HUDEP-2 (cell line): ENCODE data around the gene OTOP1.
A peak's percentile ranks its signal among the peaks of the same experiment; 100 is the strongest.
"Not testable (repeated sequence)": the region's sequence is repeated elsewhere in the genome, so short reads cannot be mapped to it uniquely, and the experiment has no call there.

ENCODE experiments used
- DNase-seq, 76 experiments: peaks; one replicate each; lab custom pipeline; 2025; ENCODE audit not compliant: unreplicated experiment in 76 of 76; lab: John Stamatoyannopoulos, UW

The OTOP1 gene

DNA sequence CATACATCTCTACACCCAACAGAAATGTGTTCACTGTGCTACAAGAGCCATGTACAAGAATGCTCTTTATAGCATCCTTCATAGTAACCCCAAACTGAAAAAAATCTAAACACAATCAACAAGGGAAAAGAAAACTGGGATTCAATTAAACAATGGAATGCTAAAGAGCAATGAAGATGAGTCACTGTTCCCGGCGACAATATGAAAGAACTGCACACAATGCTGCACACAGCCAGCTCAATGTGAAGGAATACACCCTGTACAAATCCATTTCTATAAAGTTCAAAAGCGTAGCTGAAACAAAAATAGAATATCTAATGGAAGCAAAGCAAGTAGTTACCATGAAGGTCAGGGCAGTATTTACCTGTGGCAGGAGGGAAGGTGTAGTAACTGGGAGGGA lies 12.8 kb upstream of the OTOP1 start:
- not testable (repeated sequence) for DNase-seq

DNA sequence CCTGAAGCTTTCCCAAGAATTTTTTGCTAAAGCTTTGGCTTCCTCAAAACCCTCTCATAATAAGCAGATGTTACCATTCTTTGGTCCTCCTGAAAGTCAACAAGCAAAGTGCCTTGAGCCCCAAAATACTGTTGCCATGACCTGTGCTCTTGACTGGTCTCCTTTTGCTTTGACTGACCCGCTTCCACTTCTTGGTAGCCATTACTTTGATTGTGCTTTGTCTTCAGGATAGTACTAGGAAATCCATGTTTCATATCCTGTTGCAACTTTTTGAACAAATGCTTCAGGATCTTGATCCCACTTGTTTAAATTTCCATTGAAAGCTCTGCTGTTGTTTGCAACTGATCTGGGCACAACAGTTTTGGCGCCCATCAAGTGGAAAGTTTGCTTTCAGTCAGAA lies 6.9 kb upstream of the OTOP1 start:
- no peak for DNase-seq

DNA sequence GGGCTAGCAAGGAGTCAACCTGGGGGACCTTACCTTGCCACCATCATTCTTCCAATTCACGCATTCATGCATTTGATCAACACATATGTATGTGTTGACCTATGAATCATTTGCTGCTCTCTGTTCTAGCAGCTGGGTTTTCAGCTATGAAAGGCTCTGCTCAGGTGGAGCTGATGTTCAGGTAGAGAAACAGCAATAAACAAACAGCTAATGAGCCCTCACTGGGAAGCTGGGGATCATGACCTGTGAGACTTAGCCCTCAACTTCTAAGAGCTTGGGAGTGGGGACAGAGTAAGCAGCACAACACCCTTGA lies 1.6 kb upstream of the OTOP1 start:
- no peak for DNase-seq

DNA sequence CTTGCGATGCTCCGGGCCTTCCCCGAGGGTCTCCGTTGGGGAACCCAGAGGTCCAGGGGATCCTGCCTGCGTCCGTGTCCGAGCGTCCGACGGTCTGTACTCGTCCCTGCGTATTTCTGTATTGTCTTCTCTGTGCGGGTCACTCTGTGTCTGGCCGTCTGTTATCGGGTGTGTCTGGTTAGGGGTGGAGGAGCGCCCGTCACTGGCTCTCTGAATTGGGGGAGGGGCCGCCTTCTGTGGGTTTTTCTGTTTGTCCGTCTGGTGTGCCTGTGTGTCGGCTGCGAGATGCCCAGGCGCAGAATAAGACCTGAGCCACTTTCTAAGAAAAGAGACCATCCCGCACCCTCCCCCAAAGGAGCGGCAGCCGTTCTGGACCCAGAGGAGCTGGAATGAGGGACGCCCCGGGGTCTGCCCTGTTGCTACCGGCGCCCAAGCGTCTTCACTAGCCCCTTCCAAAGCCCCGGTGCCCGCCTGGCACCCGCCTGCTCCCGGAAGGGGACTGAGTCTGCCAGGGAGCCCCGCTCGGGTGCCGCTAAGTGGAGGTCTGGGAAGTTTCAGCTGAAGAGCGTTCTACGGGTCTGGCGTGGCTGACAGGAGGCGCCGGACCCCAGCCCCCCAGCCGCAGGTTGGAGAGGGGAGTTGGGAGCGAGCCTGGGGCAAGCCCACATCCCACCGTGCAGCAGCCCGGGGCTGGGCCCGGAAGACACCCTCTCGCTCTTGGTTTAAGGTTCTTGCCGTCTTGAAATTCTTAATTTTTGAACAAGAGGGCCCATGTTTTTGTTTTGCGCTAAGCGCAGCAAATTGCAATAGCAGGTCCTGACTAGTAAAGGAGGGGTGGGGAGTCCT lies 1.0 kb upstream of the OTOP1 start:
- DNase-seq, result peak in 1 of 76 experiments; percentile 10

DNA sequence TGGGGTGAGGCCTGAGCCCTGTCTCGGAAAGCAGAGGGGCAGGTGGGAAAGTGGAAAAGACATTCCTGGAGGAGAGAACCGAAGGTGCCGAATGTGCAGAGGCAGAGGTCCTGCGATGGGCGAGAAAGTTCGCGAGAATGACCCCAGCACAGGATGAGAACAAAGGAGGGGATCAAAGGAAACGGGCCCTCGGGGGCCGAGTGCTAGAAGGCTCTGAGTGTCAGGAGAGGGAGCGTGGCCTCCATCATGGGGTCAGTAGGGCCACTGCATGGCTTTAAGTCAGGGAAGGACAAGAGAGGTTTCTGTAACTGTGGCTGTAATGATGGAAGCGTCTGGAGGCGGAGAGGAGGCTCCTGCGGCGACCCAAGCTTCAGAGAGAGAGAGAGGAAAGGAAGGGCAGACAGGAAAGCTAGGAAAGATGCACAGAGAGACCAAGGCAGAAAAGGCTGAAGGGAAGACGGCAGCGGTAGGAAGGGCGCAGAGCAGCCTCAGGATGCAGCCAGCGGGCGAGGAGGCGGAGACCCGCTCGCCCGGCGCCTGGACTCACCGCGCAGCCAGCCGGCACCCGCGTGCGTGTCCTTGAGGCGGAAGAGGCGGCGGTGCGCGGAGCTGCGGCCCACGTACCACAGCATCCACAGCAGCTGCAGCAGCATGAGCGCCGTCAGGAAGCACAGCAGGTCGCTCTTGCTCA lies 669 bp downstream of the OTOP1 start:
- DNase-seq, result no peak

- DNase-seq, result no peak
Observed at GRCh38 chr4:4217113-4217512, 9.6 kb downstream of the OTOP1 start.

DNA sequence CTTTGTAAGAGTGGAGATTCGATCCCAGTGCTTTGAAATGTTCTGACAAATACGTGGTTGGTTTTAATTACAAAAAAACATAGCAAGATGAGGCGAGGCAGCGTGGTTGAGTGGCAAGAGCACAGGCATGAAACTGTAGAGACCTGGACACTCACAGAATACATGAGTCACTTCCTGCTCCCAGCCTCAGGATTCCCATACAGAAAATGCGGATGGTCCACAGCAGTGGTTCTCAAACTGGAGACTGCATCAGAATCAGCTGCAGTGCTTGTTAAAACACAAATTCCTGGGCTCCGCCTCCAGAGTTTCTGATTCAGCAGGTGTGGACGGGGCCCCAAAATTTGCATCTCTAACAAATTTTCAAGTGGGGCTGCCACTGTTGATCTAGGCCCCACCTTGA lies 10.1 kb downstream of the OTOP1 start:
- no peak for DNase-seq

DNA sequence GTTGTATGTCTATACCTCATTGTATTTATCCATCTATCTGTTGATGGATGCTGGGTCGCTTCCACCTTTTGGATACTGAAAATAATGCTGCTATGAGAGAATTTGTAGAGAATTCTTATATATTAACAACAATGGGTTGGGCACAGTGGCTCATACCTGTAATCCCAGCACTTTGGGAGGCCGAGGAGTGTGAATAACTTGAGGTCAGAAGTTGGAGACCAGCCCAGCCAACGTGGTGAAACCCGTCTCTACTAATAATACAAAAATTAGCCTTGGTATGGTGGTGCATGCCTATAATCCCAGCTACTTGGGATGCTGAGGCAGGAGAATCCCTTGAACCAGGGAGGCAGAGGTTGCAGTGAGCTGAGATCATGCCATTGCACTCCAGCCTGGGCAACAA lies 13.1 kb downstream of the OTOP1 start:
- DNase-seq, result not testable (repeated sequence)

- DNase-seq, result no peak
Observed at GRCh38 chr4:4206204-4206603, 20.5 kb downstream of the OTOP1 start.

DNA sequence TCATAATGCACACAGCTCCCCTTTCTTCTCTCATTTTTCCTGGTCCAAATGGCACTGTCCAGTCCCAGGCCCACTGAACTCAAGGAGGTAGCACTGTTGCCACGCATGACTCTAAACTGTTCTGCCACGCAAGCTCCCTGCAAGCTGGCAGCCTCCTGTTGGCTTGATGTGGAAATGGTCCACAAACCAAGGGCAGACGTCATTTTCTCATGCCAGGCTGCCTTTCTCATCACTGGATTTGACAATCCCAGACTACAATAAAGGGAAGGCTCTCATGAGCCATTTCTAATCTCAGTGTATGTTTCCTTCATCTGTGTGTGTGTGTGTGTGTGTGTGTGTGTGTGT lies 22.4 kb downstream of the OTOP1 start:
- DNase-seq, result no peak

DNA sequence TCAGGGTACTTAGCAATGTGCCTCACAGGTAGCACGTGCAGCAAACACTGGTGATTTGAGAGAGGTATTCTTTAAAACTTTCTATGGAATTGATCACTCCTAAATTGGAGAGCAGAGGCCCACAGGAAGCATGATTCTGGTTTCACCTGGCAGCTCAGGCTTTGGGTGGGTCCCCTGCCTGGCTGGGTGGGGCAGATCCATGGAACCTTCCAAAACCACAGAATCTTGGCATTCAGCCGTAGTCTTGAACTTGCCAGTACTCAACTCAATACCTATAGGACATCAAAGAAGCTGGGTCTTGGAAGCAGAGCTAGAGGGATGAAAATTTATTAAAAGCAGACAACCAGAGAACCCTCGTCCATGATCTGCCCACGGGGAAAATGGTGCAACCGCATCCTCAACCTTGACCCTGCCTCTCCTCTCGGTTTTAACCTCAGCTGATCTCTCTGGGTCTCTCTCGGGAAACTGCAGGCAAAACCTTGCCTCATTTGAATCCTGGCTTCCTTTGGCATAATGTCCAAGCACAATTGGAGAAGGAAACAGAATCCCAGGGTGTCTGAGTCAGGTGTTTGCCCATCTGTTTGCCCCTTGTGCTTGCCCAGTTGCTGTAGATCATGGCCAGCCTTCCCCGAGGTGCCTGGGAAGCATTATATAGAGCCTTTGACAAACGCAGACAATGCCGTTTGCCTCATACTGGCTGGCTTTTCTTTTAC lies 22.9 kb downstream of the OTOP1 start:
- no peak for DNase-seq

DNA sequence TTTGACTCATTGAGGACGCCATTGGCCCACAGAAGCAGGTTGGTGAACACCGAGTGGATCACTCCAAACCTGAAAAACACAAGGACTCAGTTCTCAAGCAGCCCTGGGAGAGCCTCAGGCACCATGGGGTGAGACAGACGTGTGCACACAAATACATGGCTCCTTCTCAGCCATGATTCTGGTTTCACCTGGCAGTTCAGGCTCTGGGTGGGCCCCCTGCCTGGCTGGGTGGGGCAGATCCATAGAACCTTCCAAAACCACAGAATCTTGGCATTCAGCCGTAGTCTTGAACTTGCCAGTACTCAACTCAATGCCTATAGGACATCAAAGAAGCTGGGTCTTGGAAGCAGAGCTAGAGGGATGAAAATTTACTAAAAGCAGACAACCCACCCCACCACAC lies 24.2 kb downstream of the OTOP1 start:
- no peak for DNase-seq

DNA sequence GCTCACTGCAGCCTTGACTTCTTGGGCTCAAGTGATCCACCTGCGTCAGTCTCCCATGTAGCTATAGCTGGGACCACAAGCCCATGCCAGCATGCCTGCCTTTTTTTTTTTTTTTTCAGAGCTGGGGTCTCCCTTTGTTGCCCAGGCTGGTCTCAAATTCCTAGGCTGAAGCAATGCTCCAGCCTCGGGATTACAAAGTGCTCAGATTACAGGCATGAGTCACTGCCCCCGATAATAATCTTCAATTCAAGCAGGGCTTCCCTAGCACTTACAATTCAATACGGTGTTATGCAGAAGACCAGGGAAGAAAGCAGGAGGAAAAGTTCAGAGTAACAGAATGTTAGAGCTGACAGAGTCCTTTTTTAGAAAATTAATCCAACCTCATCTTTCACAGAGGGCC lies 26.1 kb downstream of the OTOP1 start:
- DNase-seq, result no peak

DNA sequence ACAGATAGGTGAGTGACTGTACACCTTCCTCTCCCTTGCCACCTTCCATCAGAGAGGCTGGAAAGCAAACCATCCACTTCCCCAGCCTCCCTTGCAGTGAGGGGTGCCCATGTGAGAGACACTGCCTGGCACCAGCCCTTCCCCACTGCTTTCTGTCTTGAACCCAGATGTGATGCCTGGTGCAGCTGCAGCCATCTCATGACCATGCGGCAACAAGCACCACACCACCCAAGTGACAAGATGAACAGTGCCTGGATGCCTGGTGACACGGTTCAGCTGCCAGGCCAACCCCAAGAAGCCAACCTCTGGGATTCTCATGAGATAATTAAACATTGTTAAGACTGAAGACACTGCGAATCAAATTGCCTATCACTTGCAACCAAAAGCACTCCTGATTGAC lies 31.4 kb downstream of the OTOP1 start:
- no peak for DNase-seq

DNA sequence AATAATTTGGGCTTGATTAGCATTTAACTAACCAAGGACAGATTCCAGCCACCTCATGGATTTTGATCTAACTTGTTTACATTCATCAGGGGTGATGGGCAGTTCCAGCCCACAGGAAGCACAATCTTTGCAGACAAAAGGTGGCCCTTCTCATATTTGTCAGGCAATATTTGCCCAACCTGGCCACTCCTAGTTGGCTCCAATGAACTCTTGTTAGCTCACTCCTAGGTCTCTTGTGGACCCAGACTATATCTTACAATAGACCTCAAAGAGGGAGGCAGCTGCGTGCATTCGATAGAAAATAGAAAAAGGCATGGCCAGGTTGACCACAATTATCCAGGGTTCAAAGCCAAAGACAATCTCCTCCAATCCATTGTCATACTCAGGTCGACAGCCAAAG lies 38.2 kb downstream of the OTOP1 start:
- not testable (repeated sequence) for DNase-seq

- DNase-seq, result no peak
Observed at GRCh38 chr4:4185528-4185927, 41.2 kb downstream of the OTOP1 start.

DNA sequence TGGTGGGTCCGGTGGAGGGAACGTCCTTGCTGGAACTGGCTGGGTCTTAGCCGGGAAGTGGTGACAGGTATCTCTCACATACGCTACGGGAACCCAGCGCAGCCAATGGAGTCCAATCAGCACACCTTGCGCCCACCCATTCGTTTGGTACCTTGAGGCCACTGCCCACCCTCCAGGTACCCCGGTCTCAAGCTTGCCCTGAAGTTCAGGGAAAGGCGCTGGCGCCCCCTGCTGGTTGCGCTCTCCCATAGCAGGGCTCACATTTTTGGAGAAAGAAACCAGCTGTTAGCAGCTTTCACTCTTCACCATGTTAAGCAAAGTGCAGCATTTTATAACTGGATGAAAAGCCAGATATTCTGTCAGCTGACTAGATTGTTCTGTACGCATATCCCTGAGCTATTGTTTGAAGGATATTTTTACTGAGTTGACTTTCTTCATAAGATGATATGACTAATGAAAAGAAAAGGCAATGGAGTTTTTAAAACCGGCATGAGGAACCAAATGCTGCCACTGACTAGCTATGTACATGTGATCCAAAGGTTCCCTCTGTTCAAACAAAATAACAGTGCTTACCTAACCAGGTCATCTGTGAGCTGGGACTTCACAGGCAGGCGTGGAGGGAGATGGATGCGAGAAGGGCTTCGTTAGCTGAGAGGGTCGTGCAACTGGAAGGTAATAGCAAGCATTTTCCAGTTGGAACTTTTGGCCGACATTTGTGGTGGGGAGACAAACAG lies 43.7 kb downstream of the OTOP1 start:
- DNase-seq, result peak in 21 of 76 experiments; percentile 1 to 40 (median 9)

DNA sequence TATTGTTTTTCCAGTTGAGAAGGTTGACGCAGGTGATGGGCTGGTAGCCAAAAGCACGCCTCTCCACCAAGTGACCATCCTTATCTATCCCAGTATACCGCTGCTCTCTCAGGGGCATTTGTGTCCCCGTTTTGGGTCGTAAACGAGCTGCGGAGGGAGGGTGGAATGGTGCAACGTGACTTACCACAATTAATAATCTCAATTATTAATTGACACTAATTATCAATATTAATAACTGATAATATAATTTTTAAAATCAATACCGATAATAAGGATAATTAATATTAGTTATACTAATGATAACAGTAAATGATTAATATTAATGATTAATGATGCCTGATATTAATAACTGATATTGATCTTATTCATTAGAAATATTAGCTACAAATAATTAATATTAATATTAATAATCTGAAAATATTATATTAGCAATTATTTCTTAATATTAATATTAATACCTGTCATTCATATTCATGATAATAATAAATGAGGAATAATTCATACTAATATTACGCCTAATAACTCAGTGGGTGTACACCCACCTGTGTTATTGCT lies 56.1 kb downstream of the OTOP1 start:
- DNase-seq, result no peak

DNA sequence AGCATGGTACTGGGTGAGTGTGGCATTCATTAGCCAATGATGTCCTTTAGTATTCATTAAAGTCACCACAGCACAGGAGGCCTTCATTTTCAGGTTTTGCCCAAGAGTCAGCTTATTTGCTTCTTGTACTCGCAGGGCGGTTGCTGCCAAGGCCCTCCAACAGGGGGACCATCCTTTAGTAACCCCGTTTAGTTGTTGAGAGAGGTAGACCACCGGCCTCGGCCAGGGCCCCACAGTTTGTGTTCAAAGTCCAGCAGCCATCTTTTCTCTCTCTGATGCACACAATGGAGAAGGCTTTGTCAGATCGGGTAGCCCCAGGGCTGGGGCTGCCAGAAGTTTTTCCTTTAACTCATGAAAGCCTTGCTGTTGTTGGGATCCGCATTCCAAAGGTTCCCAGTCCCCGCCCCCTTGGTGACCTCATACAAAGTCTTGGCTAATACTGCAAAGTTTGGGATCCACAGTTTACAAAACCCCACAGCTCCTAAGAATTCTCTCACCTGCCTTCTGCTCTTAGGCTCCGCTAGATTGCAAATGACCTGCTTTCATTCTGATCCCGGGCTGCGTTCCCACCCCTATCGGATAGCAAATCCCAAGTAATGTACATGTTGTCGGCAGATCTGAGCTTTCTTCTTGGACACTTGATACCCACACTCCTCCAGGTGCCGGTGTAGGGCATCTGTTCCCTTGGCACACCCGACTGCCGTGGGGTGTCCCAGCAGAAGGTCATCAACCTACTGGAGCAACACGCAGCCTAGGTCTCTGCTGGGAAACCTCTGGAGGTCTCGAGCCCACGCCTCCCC lies 58.5 kb downstream of the OTOP1 start:
- not testable (repeated sequence) for DNase-seq

DNA sequence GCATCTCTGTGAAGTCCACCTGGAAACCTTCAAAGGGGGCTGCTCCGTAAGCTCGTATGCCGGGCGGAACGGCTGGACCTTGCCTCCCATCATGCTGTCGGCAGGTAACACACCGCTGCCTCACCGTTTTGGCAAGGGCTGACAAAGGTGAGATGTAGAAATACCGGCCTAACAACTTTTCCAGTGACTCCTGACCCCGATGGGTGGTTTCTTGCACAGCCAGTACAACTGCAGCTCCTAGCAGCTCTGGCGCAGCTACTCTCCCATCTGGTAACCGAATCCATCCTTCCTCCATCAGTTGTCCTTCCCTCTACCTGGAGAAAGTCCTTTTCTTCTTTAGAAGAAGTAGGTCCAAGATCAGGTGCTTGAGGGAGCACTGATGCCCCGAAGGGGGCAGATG lies 59.7 kb downstream of the OTOP1 start:
- not testable (repeated sequence) for DNase-seq
